GM12801 (cell line): ENCODE data around the gene SLC2A9.

Experiments
- TF ChIP-seq, protein P1 (sequence below): IDR thresholded peaks from one replicate; pipeline ENCODE4 v1.5.1; 2011; ENCODE audit warnings: control low read depth; ENCODE audit not compliant: insufficient read length; ENCODE audit errors: extremely low read depth

The SLC2A9 gene

DNA sequence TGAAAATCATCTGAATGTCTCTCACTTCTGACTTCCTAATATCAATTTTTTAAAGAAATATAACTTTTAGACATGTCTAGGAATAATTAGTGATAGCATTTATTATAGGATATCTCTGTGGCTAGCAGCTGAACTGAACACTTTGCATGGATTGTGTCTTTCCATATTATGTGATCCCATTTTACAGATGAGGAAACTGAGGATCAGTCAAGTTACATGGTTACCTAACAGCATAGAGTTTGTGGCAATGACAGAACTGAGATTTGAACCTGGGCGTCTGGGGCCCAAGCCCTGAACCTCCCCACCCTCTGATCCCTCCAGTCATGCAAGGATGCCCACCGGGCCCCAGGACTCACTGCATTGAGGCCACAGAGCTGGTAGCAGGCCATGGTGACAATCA, 101.3 kb downstream of the SLC2A9 start:
- TF ChIP-seq, protein P1, sequence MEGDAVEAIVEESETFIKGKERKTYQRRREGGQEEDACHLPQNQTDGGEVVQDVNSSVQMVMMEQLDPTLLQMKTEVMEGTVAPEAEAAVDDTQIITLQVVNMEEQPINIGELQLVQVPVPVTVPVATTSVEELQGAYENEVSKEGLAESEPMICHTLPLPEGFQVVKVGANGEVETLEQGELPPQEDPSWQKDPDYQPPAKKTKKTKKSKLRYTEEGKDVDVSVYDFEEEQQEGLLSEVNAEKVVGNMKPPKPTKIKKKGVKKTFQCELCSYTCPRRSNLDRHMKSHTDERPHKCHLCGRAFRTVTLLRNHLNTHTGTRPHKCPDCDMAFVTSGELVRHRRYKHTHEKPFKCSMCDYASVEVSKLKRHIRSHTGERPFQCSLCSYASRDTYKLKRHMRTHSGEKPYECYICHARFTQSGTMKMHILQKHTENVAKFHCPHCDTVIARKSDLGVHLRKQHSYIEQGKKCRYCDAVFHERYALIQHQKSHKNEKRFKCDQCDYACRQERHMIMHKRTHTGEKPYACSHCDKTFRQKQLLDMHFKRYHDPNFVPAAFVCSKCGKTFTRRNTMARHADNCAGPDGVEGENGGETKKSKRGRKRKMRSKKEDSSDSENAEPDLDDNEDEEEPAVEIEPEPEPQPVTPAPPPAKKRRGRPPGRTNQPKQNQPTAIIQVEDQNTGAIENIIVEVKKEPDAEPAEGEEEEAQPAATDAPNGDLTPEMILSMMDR, result no peak

DNA sequence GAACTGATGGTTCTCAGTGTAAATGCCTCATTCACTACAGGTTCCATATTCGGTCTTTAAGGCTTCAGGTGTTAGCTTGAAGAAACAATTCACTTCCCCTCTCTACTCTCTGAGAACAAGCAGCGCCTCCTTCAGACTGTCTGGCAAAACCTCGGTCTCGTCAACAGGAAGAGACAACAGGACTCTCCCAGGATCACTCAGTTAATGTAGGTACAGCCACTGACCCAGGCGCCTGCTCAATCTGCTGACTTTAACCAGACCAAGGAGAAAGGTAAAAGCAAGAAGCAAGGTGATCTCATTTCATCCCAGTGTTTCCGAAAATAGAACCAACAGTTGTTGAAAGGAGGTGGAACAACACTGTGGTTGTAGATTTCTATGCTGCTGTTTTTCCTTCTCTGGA, 102.2 kb downstream of the SLC2A9 start:
- TF ChIP-seq, protein P1, result no peak

DNA sequence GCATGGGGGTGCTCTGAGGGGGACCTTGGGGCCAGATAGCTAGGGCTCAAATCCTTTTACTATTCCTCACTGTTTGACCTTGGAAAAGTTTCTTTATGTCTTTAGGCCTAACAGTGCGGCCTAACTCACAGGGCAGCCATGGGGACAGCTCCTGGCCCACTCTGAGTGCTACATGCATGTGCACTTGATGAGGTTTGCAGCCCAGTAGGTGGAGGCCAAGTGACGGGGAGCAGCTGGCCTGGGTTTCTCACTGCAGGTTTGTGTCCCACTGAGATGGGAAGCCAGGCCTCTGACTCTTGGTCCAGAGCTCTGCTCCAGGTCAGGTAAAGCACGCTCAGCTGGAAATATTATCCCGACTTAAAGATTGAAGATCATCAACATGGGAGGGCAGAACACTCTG, 102.8 kb downstream of the SLC2A9 start:
- TF ChIP-seq, protein P1, result no peak

DNA sequence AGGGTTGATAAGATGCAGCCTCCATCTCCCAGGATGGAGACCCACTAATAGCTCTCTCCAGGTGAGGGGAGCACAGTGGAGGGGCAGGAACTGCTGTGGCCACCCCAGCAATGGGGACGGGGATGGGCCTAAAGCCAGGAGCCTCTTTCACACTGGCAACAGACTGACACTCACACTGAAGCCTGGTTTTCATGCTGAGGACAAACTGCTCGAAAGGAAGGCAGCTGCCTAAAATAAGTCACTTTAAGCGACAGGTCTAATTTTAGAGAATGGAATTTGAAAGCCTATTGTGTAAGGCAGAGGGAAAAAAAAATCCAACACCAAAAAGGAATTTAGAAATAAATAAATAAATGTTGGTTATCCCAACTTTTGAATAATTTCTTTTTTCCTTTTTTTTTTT, 104.4 kb downstream of the SLC2A9 start:
- TF ChIP-seq, protein P1, result no peak

DNA sequence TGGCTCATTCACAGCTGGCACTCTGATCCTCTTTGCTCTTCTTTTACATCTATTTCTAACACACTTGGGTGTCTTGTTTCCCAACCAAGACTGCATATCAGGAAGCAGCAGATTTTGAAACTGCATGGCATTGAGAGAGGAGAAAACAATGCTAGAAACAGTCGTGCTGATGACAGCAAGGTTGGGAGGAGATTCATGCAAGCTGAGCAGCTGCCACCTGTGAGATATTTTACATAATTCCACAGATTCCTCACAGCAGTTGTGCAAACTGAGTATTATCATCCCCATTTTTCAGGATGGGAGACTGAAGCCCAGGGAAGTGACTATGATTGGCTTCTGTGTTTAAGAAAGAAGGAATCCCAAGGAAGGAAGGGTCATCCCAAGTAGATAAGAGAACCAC, 105.0 kb downstream of the SLC2A9 start:
- TF ChIP-seq, protein P1, result no peak

DNA sequence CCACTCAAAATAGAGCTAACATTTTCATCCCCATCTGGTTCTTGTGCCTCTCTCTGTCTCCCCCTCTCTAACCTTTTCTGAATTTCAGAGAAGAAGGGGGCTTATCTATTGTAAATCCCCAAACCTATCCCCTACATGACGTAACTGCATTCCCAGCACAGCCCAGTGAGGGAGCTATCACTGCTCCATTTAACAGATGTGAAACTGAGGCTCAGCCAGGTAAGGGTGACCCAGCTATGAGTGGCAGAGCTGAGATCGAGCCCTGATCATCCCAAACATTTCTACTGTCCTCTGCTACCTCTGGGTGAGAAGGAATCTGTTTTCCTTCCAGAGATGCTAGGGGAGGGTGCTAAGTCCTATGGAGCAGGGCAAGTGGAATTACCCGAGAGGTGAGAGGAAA, 107.5 kb downstream of the SLC2A9 start:
- TF ChIP-seq, protein P1, result no peak

DNA sequence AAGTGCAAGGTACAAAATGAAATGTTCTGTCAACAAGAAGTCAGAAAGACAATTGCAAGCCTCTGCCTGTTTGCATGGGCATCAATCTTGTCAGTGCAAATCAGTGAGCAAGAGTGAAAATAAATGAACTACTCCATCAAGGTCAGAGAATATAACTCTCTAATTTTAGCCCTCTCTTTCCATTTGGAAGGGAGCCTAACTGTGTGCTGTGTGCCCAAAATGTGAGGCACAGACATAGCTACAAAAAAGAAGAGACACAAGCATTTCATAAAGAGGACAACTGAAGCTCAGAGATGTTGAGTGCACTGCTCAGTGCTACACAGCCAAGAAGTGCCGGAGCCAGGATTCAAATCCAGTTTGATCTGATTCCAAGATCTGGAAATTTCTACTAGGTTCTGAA, 114.3 kb downstream of the SLC2A9 start:
- TF ChIP-seq, protein P1, result no peak
